ENCODE measurements around the gene FHDC1. TPM values are rescaled to one million over a fixed set of nuclear protein-coding genes. Genes with fewer than 3 reads are reported as not detected.

Gene FHDC1
- total and polyA plus RNA-seq, 10 donors: 0.82 to 14.3 (median 7.5) TPM

- intact Hi-C loops (cut with DNase I; ENCODE audit: low total_unique reads): no loop called here
- H3K27me3 ChIP-seq (replicated peaks in 1 of 7): no peaks in the 10 kb centered on the region
- TF ChIP-seq POLR2AphosphoS5 (IDR thresholded peaks at IDR 0.05): no peak
- TF ChIP-seq, protein P1, sequence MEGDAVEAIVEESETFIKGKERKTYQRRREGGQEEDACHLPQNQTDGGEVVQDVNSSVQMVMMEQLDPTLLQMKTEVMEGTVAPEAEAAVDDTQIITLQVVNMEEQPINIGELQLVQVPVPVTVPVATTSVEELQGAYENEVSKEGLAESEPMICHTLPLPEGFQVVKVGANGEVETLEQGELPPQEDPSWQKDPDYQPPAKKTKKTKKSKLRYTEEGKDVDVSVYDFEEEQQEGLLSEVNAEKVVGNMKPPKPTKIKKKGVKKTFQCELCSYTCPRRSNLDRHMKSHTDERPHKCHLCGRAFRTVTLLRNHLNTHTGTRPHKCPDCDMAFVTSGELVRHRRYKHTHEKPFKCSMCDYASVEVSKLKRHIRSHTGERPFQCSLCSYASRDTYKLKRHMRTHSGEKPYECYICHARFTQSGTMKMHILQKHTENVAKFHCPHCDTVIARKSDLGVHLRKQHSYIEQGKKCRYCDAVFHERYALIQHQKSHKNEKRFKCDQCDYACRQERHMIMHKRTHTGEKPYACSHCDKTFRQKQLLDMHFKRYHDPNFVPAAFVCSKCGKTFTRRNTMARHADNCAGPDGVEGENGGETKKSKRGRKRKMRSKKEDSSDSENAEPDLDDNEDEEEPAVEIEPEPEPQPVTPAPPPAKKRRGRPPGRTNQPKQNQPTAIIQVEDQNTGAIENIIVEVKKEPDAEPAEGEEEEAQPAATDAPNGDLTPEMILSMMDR (IDR thresholded peaks at IDR 0.05 in 8 of 11, conservative IDR thresholded peaks at IDR 0.05 in 3 of 11): no peak
- no peak for TF ChIP-seq POLR2A (IDR thresholded peaks at IDR 0.05)
- no peak for DNase-seq
- no peak overlapping the region for H3K4me3 ChIP-seq
- H3K4me1 ChIP-seq: peaks cover 0 to 31% (median 6%) of the 10 kb centered on the region in 6 donors
- 90 to 97% (median 91%) methylated on average over 4 of the region's 4 CpGs for WGBS, 5 donors
- H3K9me3 ChIP-seq: no peaks in the 10 kb centered on the region
- H3K36me3 ChIP-seq: peaks cover 0 to 31% (median 0%) of the 10 kb centered on the region in 6 donors
- no peak overlapping the region for H3K27ac ChIP-seq
Observed at GRCh38 chr4:152964335-152964734, 28.2 kb downstream of the FHDC1 start.

GRCh38 chr4:152965611-152966010 lies 29.5 kb downstream of the FHDC1 start:
- Histone ChIP-seq H3K4me3 (no peak overlapping the region), H3K27ac (no peak overlapping the region), H3K4me1 (peaks cover 0 to 20% (median 5%) of the 10 kb centered on the region in 6 donors), H3K36me3 (peaks cover 0 to 44% (median 0%) of the 10 kb centered on the region in 6 donors), H3K9me3 (no peaks in the 10 kb centered on the region), H3K27me3 (replicated peaks in 1 of 7) (no peaks in the 10 kb centered on the region)
- no peak for TF ChIP-seq POLR2AphosphoS5 (IDR thresholded peaks at IDR 0.05)
- TF ChIP-seq, protein P1 (IDR thresholded peaks at IDR 0.05 in 8 of 11, conservative IDR thresholded peaks at IDR 0.05 in 3 of 11): no peak
- TF ChIP-seq POLR2A (IDR thresholded peaks at IDR 0.05): no peak
- no peak for DNase-seq
- intact Hi-C loops (cut with DNase I; ENCODE audit: low total_unique reads): no loop called here
- WGBS, 5 donors: 87 to 92% (median 91%) methylated on average over 4 of the region's 4 CpGs

- DNase-seq: no peak
- 79 to 87% (median 81%) methylated on average over 3 of the region's 3 CpGs for WGBS, 5 donors
- intact Hi-C loops (cut with DNase I; ENCODE audit: low total_unique reads): no loop called here
Observed at GRCh38 chr4:152967907-152968306, 31.8 kb downstream of the FHDC1 start.

GRCh38 chr4:152968806-152969394 lies 32.8 kb downstream of the FHDC1 start:
- 82 to 97% (median 84%) methylated on average over 9 of the region's 9 CpGs for WGBS, 5 donors
- no peaks in the 10 kb centered on the region for H3K27me3 ChIP-seq (replicated peaks in 1 of 7)
- intact Hi-C loops (cut with DNase I; ENCODE audit: low total_unique reads): no loop called here
- no peaks in the 10 kb centered on the region for H3K4me1 ChIP-seq
- DNase-seq: no peak
- H3K36me3 ChIP-seq: peaks cover 0 to 69% (median 3%) of the 10 kb centered on the region in 6 donors
- no peak for TF ChIP-seq POLR2A (IDR thresholded peaks at IDR 0.05)
- TF ChIP-seq, protein P1 (IDR thresholded peaks at IDR 0.05 in 8 of 11, conservative IDR thresholded peaks at IDR 0.05 in 3 of 11): no peak
- H3K27ac ChIP-seq: no peak overlapping the region
- H3K4me3 ChIP-seq: no peak overlapping the region
- H3K9me3 ChIP-seq: no peaks in the 10 kb centered on the region

More at GRCh38 chr4:152967907-152968306, 31.8 kb downstream of the FHDC1 start:
- H3K27me3 ChIP-seq (replicated peaks in 1 of 7): no peaks in the 10 kb centered on the region
- H3K4me1 ChIP-seq: no peaks in the 10 kb centered on the region
- no peak overlapping the region for H3K4me3 ChIP-seq
- no peaks in the 10 kb centered on the region for H3K9me3 ChIP-seq
- H3K36me3 ChIP-seq: peaks cover 0 to 61% (median 3%) of the 10 kb centered on the region in 6 donors
- TF ChIP-seq, protein P1 (IDR thresholded peaks at IDR 0.05 in 8 of 11, conservative IDR thresholded peaks at IDR 0.05 in 3 of 11): no peak
- TF ChIP-seq POLR2A (IDR thresholded peaks at IDR 0.05): no peak
- no peak overlapping the region for H3K27ac ChIP-seq
